Stimulated activated CD8-positive, alpha-beta memory T cell treated with anti-CD3 and anti-CD28 coated beads, Interleukin-4, amount 100 ng/mL, for 1 hour (primary cell): ENCODE measurements around the gene TMEM140.
"Not testable (repeated sequence)": the region's sequence is repeated elsewhere in the genome, so short reads cannot be mapped to it uniquely, and the experiment has no call there.

Experiments
- DNase-seq, 2 donors: peaks; one replicate each; pipeline ENCODE4 v3.0.0-alpha.2; 2020; ENCODE audit warnings: low read depth in 2 of 2, low spot score in 1 of 2

TMEM140 gene

DNA sequence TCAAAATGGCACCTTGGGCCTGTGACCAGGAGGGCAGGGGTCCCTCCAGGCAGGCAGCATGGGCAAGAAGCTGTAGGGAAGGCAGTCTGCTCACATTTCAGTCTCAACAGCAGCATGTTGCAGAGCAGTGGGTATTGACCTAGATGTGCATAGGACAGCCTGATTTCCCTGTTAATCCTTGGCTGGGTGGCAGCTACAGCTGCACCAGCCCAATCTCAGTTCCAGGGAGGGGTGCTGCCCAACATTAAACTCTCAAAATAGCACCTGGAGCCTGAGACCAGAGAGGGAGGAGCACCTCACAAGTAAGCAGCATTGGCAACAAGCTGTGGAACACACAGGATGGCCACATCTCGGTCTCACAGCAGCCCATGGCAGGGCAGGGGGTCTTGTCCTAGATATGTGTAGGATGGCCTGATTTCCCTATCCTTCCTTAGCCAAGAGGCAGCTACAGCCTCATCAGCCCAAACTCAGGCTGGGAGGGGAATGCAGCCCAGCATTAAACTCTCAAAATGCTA is 10.3 kb downstream of the TMEM140 start:
- no peak for DNase-seq

DNA sequence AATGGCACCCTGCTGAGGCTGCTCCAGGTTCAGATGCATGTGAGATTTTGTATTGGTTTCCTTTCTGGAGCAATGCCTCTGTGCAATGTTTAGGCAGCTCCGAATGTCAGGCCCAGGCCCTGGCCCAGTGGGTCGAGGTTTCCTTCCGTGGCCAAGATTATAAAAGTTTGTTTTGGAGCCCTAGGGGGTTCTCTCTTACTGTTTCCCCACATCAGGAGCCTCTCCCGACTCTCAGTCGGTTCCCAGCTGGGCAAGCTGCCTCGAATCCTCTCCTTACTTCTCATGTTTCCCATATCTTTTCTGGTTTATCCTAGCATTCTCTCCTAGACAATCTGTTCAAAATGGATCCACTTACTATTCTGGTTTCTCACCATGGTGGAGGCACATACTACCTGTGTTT is 11.0 kb downstream of the TMEM140 start:
- no peak for DNase-seq

- no peak for DNase-seq
These were observed 11.7 kb downstream of the TMEM140 start for GRCh38 chr7:135159359-135160085.

- no peak for DNase-seq
These were observed 12.4 kb downstream of the TMEM140 start for GRCh38 chr7:135160098-135160857.

DNA sequence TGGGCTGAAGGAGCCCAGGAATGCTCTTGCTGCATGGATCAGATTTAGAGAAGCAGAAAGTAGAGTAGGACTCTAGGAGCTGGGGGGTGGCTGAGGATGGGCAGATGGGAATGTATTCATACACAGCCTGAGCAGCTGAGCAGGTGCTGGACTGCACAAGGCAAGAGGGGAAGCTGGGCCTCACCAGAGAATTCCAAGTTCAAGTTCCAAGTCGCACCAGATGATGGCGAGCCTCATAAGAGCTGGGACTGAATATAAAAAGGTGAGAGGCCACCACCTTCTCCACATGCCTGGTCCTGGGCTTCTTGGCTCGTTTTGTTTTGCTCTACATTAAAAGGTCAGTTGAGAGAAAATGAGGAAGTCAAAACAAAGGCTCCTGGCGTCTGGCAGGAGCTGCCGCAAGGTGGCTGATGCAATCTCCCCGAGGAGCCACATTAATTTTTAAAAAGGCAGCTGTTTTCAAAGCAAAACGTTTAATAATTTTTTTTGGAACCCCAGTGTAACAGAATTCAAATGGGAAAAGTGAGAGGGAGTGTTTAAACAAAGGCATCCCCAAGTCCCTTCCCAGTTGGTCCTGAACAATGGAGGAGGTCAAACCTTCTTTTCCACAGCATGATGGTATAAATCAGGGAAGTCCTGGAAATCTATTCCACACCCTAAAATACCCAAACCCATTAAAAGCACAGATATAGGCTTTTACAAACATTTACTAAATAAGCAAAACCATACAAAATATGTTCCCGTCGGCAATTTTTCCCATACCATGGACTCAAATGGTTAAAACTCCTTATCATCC is 13.2 kb downstream of the TMEM140 start:
- no peak for DNase-seq

- no peak for DNase-seq
These were observed 13.8 kb downstream of the TMEM140 start for GRCh38 chr7:135161669-135162068.

DNA sequence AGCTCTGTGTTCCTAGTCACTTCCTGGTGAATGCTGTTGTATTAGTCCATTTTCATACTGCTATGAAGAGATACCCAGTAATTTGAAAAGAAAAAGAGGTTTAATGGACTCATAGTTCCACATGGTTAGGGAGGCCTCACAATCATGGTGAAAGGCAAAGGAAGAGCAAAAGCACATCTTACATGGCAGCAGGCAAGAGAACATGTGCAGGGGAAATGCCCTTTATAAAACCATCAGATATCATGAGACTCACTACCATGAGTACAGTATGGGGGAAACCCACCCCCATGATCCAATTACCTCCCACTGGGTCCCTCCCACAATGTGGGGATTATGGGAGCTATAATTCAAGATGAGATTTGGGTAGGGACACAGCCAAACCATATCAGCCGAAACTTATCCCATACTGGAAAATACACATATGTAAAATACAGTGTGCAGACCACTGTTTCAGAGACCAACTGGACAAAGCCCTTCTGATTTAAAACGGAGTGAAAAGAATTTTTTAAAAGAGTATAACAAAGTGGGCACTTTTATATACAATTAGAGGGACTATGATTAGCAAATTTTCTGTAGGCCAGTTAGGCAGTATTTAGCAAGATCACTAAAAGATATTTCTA is 14.6 kb downstream of the TMEM140 start:
- no peak for DNase-seq

GRCh38 chr7:135164357-135165061 is 16.6 kb downstream of the TMEM140 start:
- no peak for DNase-seq

DNA sequence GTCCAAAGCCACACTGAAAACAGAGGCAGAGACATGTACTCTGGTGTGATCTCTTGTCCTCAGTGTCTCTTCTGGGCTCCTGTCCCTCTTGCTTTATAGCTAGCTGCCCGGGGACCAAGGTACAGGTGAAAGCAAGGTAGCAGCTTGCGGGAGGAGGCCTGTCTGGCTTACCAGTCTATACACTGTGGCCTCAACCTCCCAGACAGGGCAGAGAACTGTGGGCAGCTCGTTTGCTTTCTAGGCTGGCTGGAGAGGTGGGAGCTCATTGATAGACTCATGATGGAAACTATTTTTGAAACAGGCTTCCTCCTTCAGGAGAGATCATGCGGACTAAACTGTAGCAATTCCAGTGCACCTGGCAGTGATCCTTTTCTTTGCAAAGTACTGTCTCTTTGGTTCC is 18.0 kb downstream of the TMEM140 start:
- DNase-seq, result no peak

DNA sequence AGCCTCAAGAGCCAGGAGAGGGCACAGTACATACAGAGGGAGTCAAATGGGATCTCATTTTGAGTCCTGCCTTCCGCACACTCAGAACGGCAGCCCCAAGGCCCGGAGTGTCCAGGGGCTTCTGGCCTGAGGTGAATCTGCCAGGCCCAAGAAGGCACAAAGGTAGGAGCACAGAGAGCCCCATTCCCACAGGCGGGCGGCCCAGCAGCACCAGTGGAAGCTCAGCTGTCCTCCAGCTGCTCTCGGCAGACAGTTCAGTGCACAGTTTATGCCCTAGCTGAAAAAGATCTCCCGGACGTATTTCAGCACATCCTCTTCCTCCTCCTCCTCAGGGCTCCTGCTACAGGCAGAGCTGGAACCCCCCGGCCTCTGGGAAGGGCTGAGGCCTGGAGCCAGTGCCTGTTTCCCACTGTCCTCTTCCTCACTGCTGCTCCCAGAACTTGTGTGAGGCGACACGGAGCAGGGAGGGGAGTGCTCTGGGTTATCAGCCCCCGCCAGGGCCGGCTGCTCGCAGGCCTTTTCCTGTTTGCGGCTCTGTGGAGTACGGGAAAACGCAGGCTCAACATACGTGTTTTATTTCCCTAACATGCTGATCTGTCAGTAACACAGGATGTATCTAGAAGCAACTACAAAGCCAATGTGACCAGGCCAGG is 18.6 kb downstream of the TMEM140 start:
- DNase-seq, result no peak

DNA sequence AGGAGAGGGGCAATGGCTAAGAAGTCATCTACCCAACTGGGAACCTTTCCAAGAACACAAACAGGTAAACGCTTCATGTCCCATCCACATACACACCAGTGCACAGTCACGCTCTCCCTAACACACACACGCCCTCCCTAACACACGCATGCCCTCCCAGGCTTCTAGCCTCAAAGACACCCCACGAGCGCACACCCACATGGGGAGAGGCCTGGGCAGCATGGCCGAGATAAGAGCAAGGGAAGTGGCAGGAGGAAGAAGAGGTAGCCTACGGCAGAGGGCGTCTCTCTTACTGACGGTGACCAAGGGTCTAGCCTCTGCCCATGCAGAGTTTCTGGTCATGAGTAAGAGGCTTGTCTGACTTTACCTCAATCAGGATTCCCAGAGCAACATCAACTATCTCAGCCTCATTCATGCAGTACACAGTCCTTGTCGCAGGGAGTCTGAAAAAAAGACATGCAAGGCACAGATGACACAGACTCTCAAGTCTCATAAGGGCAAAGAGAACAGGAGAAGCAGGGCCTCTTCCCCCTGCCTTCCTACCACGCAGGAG is 19.6 kb downstream of the TMEM140 start:
- DNase-seq, result no peak

- DNase-seq, result no peak
These were observed 20.1 kb downstream of the TMEM140 start for GRCh38 chr7:135168001-135168400.

DNA sequence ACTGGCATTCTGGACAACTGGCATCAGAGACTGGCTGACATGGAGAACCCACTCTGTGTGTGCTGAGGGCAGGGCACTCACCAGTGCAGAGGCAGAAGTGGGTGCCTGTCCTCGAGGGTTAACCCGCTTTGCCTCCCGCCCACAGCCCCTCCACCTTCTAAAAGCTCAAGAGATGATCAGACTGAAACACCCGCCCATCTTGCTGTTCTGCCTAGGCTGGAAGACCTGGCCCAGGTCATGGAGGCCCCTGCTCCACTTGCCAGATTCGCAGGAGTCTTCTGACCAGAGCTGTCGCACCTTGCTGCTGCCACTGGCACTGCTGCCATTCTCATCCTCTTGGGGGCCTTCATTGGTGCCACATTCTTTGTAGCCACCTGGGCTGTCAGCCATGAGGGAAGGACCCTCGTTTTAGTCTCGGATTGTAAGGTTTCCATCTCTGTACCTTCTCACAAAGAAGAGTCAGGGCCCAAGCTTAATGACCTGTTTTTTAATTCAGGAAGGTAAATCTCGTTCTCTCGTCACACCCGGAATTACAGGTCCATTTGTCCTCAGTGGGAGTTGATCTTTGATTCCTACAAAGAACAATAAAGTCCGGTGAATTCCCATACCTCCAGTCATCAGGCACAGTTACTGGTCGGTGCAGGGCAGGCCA is 20.7 kb downstream of the TMEM140 start:
- no peak for DNase-seq

DNA sequence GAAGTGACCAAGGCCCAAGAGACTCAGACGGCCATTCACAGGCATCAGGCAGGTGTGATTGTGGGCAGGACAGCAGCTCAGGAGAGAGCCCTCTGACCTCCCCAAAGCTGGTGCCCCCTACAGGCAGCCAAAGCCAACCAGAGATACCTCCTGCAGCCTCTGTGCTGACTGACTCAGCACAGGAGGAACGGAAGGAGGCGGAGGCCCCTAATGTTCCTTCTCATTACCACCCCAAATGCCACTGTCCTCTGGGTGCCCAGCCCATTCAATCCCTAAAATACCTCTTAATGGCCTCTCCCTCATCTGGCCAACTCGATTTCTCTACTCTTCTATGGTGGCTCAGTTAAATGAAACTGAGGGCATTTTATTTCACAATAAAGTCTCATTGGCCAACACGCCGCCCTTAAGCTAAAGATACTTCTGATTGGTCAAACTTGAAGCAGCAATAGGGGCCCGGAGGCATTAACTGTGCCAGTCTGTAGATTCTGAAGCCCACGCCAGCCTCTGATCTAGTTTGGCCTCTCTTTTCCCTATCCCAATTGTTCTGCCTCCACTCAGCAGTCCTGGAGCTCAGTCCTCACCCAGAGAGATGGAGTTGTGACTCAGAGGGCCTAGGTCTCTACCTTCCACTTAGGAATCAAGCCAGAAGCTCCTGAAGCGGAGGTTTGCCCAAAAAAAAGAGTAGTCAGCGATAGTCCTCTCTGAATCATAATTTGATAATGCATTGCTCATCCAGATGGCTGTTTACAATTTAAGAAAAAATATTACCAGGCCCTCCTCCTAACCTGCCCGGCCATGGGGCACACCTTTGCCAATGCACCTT is 21.5 kb downstream of the TMEM140 start:
- peak in 1 of 2 donors; percentile 31 for DNase-seq

- DNase-seq, result no peak
These were observed 22.0 kb downstream of the TMEM140 start for GRCh38 chr7:135169964-135170273.

- peak; percentile 75 to 82 for DNase-seq
These were observed 22.6 kb downstream of the TMEM140 start, which contains the start of gene CYREN for GRCh38 chr7:135170274-135170997. Gene CYREN, minus strand, starts transcription at chr7:135170707. Its CDS starts 1,785 bp downstream, at chr7:135168922.

DNA sequence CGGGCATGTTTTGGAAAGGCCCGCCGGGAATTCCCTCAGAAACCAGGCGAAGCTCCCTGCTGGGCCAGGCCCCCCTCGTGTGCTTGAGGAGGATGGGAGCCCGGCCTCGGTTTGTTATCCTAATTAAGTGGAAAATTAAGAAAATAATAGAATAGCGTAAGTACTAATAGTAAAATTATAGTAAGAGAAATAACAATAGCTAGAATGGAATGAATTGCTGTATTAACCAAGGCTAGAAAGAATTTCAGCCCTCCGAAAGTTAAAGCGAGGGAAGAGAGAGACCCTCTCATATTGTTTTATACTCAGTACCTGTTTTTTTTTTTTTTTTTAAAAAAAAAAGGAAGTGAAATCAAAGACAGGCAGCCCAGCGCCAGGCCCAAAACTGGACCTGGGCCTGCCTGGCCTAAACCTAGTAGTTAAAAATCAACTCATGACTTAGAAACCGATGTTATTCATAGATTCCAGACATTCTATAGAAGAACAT is 23.2 kb downstream of the TMEM140 start:
- DNase-seq, result not testable (repeated sequence)
